SK-N-SH (cell line): ENCODE results near the gene CHRND. TPM values are rescaled to one million over a fixed set of nuclear protein-coding genes. Genes with fewer than 3 reads are reported as not detected.

Experiments used
- CTCF ChIA-PET: fragments of 300-600, 350-600 bp; formaldehyde crosslinking; extraction: SDS; loops from one replicate; lab custom pipeline; 2021; lab: Yijun Ruan, JAX
- POLR2A ChIA-PET: fragments of 350-600 bp; sonication (Branson Sonifier 250); formaldehyde crosslinking; extraction: SDS; loops from one replicate; lab custom pipeline; 2020; ENCODE audit warnings: antibody characterized with exemption, inconsistent platforms; lab: Yijun Ruan, JAX
- DNase-seq: peaks from one replicate; pipeline ENCODE4 v3.0.0; 2012
- H2AFZ ChIP-seq: fragments of 200-600 bp; sonication (generic); 2 replicates; pipeline ENCODE4 v1.8.1; 2016; ENCODE audit warnings: antibody characterized with exemption, mild to moderate bottlenecking, low read depth
- H3F3A ChIP-seq: fragments of 200-600 bp; sonication (generic); replicated peaks from 2 replicates; pipeline ENCODE3; 2016; ENCODE audit warnings: antibody characterized with exemption, mild to moderate bottlenecking; ENCODE audit not compliant: insufficient read depth
- H3K27ac ChIP-seq, 2 experiments: fragments of 200-500 bp in 1 of 2; fragments of 200-600 bp in 1 of 2; sonication (Bioruptor generic) in 1 of 2; sonication (generic), shearing (Covaris generic) in 1 of 2; 2 replicates each; pipeline versions ENCODE4 v1.5.1 to v1.6.1; 2014 to 2016; ENCODE audit warnings: low read depth in 2 of 2, inconsistent platforms in 1 of 2, low read length in 1 of 2, mild to moderate bottlenecking in 1 of 2, mixed read lengths in 1 of 2
- H3K27me3 ChIP-seq: fragments of 200-600 bp; sonication (generic), shearing (Covaris generic); 2 replicates; pipeline ENCODE4 v1.6.1; 2016; ENCODE audit warnings: mixed run types; ENCODE audit not compliant: insufficient read depth
- H3K36me3 ChIP-seq, 2 experiments: fragments of 200-500 bp in 1 of 2; fragments of 200-600 bp in 1 of 2; sonication (Bioruptor generic) in 1 of 2; sonication (generic) in 1 of 2; replicated peaks in 1 of 2; 2 replicates each; pipeline versions ENCODE3 to v1.5.1; 2014 to 2016; ENCODE audit warnings: low read length in 1 of 2, mild to moderate bottlenecking in 1 of 2; ENCODE audit not compliant: insufficient read depth in 2 of 2, control insufficient read depth in 1 of 2
- H3K4me1 ChIP-seq, 2 experiments: fragments of 200-500 bp in 1 of 2; fragments of 200-600 bp in 1 of 2; sonication (Bioruptor generic) in 1 of 2; sonication (generic), shearing (Covaris generic) in 1 of 2; 2 replicates each; pipeline versions ENCODE4 v1.5.1 to v1.6.1; 2014 to 2016; ENCODE audit warnings: low read depth in 1 of 2, low read length in 1 of 2, mixed run types in 1 of 2; ENCODE audit not compliant: insufficient read depth in 2 of 2, control insufficient read depth in 1 of 2
- H3K4me2 ChIP-seq: fragments of 200-600 bp; sonication (generic), shearing (Covaris generic); 2 replicates; pipeline ENCODE4 v1.6.1; 2017; ENCODE audit warnings: mixed run types
- H3K4me3 ChIP-seq, 2 experiments: fragments of 200-500 bp in 1 of 2; fragments of 200-600 bp in 1 of 2; sonication (Bioruptor generic) in 1 of 2; sonication (generic), shearing (Covaris generic) in 1 of 2; 2 replicates each; pipeline versions ENCODE4 v1.5.1 to v1.8.1; 2014 to 2016; ENCODE audit warnings: low read depth in 2 of 2, inconsistent platforms in 1 of 2, low read length in 1 of 2, mild to moderate bottlenecking in 1 of 2, mixed read lengths in 1 of 2, moderate library complexity in 1 of 2
- H3K79me2 ChIP-seq: fragments of 200-600 bp; sonication (generic); 2 replicates; pipeline ENCODE4 v1.8.1; 2017; ENCODE audit warnings: mild to moderate bottlenecking; ENCODE audit not compliant: insufficient read depth
- H3K9ac ChIP-seq: fragments of 200-600 bp; sonication (generic); 2 replicates; pipeline ENCODE4 v1.6.1; 2017; ENCODE audit warnings: mixed run types
- H3K9me2 ChIP-seq: fragments of 200-600 bp; sonication (generic); 2 replicates; pipeline ENCODE4 v1.6.1; 2017; ENCODE audit warnings: mixed run types
- H3K9me3 ChIP-seq: fragments of 200-600 bp; sonication (generic); 2 replicates; pipeline ENCODE4 v1.6.1; 2017; ENCODE audit warnings: mixed run types, mild to moderate bottlenecking, moderate library complexity
- H4K20me1 ChIP-seq: fragments of 200-600 bp; sonication (generic); 2 replicates; pipeline ENCODE4 v1.6.1; 2017; ENCODE audit warnings: mild to moderate bottlenecking, mixed run types; ENCODE audit not compliant: insufficient read depth
- CHD2 ChIP-seq: fragments of 150-350 bp; IDR thresholded peaks from 2 replicates; pipeline ENCODE4 v1.6.1; 2018; ENCODE audit warnings: low read length; ENCODE audit not compliant: partially characterized antibody
- CTCF ChIP-seq: fragments of 200-600 bp; sonication (generic); IDR thresholded peaks from 2 replicates; pipeline ENCODE4 v1.6.1; 2017; ENCODE audit warnings: antibody characterized with exemption, mild to moderate bottlenecking, moderate library complexity
- JUND ChIP-seq: IDR thresholded peaks from 2 replicates; pipeline ENCODE4 v1.4.0; 2012
- MEF2A ChIP-seq: IDR thresholded peaks from 2 replicates; pipeline ENCODE4 v1.4.0; 2012; ENCODE audit warnings: low read depth, borderline replicate concordance
- PBX3 ChIP-seq: IDR thresholded peaks from 2 replicates; pipeline ENCODE4; 2012
- POLR2AphosphoS5 ChIP-seq: IDR thresholded peaks from 2 replicates; pipeline ENCODE4 v1.6.1; 2012; ENCODE audit warnings: low read depth, low read length
- TEAD4 ChIP-seq: IDR thresholded peaks from 2 replicates; pipeline ENCODE4 v1.4.0; 2012; ENCODE audit warnings: mild to moderate bottlenecking, borderline replicate concordance; ENCODE audit not compliant: insufficient read depth
- USF2 ChIP-seq: fragments of 150-350 bp; IDR thresholded peaks from 2 replicates; pipeline ENCODE4 v1.6.1; 2017; ENCODE audit warnings: antibody characterized with exemption, low read length, low read depth, borderline replicate concordance
- YY1 ChIP-seq: IDR thresholded peaks from 2 replicates; pipeline ENCODE4 v1.4.0; 2012; ENCODE audit warnings: low read depth, mild to moderate bottlenecking
- WGBS: methylation state at CpG from one replicate; pipeline ENCODE4 v1.1.6; 2017; ENCODE audit warnings: low lambda C conversion rate; 5-methylcytosine and 5-hydroxymethylcytosine counted together
- polyA plus RNA-seq, 3 experiments: library from polyadenylated mRNA; depleted of rRNA; stranded (reverse); fragments of >200 nt; gene quantifications; 2 replicates each; pipeline ENCODE4 v1.2.3, GENCODE V29; 2012

Gene CHRND
- polyA plus RNA-seq, 1 of the 3 experiments (the other 2 are of a cell fraction) = 0.12 TPM

- Histone ChIP-seq H3K9me2 (no peaks in the 10 kb centered on the region), H3K27me3 (no peaks in the 10 kb centered on the region), H3K4me3 (no peak overlapping the region), H3K27ac (no peak overlapping the region), H3K79me2 (no peaks in the 10 kb centered on the region), H2AFZ (no peak overlapping the region), H3K4me2 (no peak overlapping the region), H3F3A (no peaks in the 10 kb centered on the region), H3K36me3 (no peaks in the 10 kb centered on the region), H3K4me1 (no peaks in the 10 kb centered on the region; a peak in 1 of 4 replicates), H3K9me3 (no peaks in the 10 kb centered on the region), H4K20me1 (no peaks in the 10 kb centered on the region)
- 34% methylated on average over 4 of the region's 4 CpGs for WGBS
- ChIA-PET POLR2A (interaction anchor here (0.5 to 1.5 kb wide), 3 partner anchors 9 to 1368 kb away, joined by 3 to 5 read pairs (median 3); partner anchors contain the start of genes EIF4E2 and TIGD1), CTCF (interaction anchor here (1.0 to 1.9 kb wide), 2 partner anchors 17 to 612 kb away, joined by 3 to 6 read pairs; partner anchors contain the start of gene NPPC)
- TF ChIP-seq USF2 = no peak
- TF ChIP-seq, all 33 proteins: peak for 0
- DNase-seq = no peak
- no peak overlapping the region for H3K9ac ChIP-seq
These were observed 12.7 kb downstream of the CHRND start for GRCh38 chr2:232538671-232539070.

- POLR2A ChIA-PET = interaction anchor here (0.9 to 1.5 kb wide), 2 partner anchors 8 to 11 kb away, joined by 3 to 5 read pairs; partner anchors contain the start of genes EIF4E2 and TIGD1
- no peaks in the 10 kb centered on the region for H3F3A ChIP-seq
- no peak for DNase-seq
- H4K20me1 ChIP-seq = no peaks in the 10 kb centered on the region
- no peak within 1 kb of the TSS for H3K9ac ChIP-seq
- H3K27ac ChIP-seq = no peak within 1 kb of the TSS
- H3K9me3 ChIP-seq = no peaks in the 10 kb centered on the region
- H3K4me2 ChIP-seq = no peak within 1 kb of the TSS
- no peaks in the 10 kb centered on the region; a peak in 1 of 4 replicates for H3K4me1 ChIP-seq
- H3K79me2 ChIP-seq = peaks cover under 1% of the 10 kb centered on the region; the same call in 1 of the 2 replicates
- no peak within 1 kb of the TSS for H2AFZ ChIP-seq
- TF ChIP-seq PBX3 = no peak
- no peak for TF ChIP-seq JUND
- TF ChIP-seq YY1 = no peak
- no peak for TF ChIP-seq MEF2A
- no peak for TF ChIP-seq CHD2
- no peak for TF ChIP-seq POLR2AphosphoS5
- no peak for TF ChIP-seq TEAD4
- TF ChIP-seq CTCF = no peak
- WGBS = 77% methylated on average over 20 of the region's 23 CpGs
- CTCF ChIA-PET = interaction anchor here (0.7 to 1.9 kb wide), 3 partner anchors 17 to 613 kb away, joined by 3 to 6 read pairs (median 3); partner anchors contain the start of gene NPPC
- H3K27me3 ChIP-seq = no peaks in the 10 kb centered on the region
- H3K9me2 ChIP-seq = no peaks in the 10 kb centered on the region
- H3K36me3 ChIP-seq = no peaks in the 10 kb centered on the region
- H3K4me3 ChIP-seq = no peak within 1 kb of the TSS
These were observed 13.6 kb downstream of the CHRND start, which contains the start of gene CHRNG for GRCh38 chr2:232539298-232540231. Gene CHRNG (plus strand): TSS chr2:232539692. CDS start chr2:232539748, 56 bp downstream.
